Neural cell (in vitro differentiated cells): ENCODE results near the gene IL10RB.

Experiments
- EP300 ChIP-seq: fragments of 450-650 bp; conservative IDR thresholded peaks from 2 replicates; pipeline ENCODE4 v1.6.1; 2014; ENCODE audit warnings: antibody characterized with exemption, mild to moderate bottlenecking, moderate library complexity; ENCODE audit not compliant: poor library complexity, severe bottlenecking
- EZH2 ChIP-seq: fragments of 200-600, 300-800 bp; shearing (Covaris generic), sonication (generic); IDR thresholded peaks from 2 replicates; pipeline ENCODE4 v1.6.1; 2014; ENCODE audit warnings: antibody characterized with exemption, low read length, borderline replicate concordance, mild to moderate bottlenecking; ENCODE audit not compliant: insufficient read depth, poor library complexity, severe bottlenecking
- MXI1 ChIP-seq: fragments of 450-650 bp; conservative IDR thresholded peaks from 2 replicates; pipeline ENCODE4 v1.6.1; 2014; ENCODE audit warnings: antibody characterized with exemption, mild to moderate bottlenecking; ENCODE audit not compliant: poor library complexity, severe bottlenecking
- POLR2AphosphoS5 ChIP-seq: IDR thresholded peaks from 2 replicates; pipeline ENCODE4 v1.6.1; 2012
- SMC3 ChIP-seq: fragments of 450-650 bp; conservative IDR thresholded peaks from 2 replicates; pipeline ENCODE4 v1.6.1; 2014; ENCODE audit warnings: antibody characterized with exemption, mild to moderate bottlenecking, moderate library complexity; ENCODE audit not compliant: poor library complexity
- TAF1 ChIP-seq: IDR thresholded peaks from 2 replicates; pipeline ENCODE4 v1.6.1; 2012; ENCODE audit warnings: low read depth
- TF ChIP-seq, protein P1 (sequence below): fragments of 450-650 bp; IDR thresholded peaks from 2 replicates; pipeline ENCODE4 v1.5.1; 2014; ENCODE audit warnings: antibody characterized with exemption, mild to moderate bottlenecking, moderate library complexity; ENCODE audit not compliant: poor library complexity, severe bottlenecking
- TF ChIP-seq, protein P2 (sequence below): IDR thresholded peaks from 2 replicates; pipeline ENCODE4 v1.6.1; 2012; ENCODE audit warnings: borderline replicate concordance

DNA sequence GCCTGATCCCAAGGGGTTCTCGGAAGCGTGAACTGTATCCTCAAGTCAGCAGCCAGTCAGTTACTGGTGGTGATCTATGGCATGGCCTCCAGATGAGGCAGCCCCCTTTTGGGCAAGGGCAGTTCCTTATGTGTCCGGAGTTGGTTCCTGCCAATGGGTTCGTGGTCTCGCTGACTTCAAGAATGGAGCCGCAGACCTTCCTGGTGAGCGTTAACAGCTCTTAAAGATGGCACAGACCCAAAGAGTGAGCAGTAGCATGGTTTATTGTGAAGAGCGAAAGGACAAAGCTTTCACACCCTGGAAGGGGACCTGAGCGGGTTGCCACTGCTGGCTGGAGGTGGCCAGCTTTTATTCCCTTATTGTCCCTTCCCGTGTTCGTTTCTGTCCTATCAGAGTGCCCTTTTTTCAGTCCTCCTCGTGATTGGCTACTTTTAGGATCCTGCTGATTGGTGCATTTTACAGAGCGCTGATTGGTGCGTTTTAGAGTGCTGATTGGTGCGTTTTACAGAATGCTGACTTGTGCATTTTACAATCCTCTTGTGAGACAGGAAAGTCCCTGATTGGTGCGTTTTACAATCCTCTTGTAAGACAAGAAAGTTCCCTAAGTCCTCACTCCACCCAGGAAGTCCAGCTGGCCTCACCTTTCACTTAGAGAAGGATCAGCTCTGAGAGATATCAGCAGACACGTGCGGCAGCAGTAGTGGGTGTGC lies 8.9 kb upstream of the IL10RB start:
- no peak for TF ChIP-seq POLR2AphosphoS5
- TF ChIP-seq, protein P1, sequence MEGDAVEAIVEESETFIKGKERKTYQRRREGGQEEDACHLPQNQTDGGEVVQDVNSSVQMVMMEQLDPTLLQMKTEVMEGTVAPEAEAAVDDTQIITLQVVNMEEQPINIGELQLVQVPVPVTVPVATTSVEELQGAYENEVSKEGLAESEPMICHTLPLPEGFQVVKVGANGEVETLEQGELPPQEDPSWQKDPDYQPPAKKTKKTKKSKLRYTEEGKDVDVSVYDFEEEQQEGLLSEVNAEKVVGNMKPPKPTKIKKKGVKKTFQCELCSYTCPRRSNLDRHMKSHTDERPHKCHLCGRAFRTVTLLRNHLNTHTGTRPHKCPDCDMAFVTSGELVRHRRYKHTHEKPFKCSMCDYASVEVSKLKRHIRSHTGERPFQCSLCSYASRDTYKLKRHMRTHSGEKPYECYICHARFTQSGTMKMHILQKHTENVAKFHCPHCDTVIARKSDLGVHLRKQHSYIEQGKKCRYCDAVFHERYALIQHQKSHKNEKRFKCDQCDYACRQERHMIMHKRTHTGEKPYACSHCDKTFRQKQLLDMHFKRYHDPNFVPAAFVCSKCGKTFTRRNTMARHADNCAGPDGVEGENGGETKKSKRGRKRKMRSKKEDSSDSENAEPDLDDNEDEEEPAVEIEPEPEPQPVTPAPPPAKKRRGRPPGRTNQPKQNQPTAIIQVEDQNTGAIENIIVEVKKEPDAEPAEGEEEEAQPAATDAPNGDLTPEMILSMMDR, result no peak
- TF ChIP-seq MXI1, result no peak
- TF ChIP-seq EZH2, result no peak
- TF ChIP-seq TAF1, result no peak
- TF ChIP-seq, protein P2, sequence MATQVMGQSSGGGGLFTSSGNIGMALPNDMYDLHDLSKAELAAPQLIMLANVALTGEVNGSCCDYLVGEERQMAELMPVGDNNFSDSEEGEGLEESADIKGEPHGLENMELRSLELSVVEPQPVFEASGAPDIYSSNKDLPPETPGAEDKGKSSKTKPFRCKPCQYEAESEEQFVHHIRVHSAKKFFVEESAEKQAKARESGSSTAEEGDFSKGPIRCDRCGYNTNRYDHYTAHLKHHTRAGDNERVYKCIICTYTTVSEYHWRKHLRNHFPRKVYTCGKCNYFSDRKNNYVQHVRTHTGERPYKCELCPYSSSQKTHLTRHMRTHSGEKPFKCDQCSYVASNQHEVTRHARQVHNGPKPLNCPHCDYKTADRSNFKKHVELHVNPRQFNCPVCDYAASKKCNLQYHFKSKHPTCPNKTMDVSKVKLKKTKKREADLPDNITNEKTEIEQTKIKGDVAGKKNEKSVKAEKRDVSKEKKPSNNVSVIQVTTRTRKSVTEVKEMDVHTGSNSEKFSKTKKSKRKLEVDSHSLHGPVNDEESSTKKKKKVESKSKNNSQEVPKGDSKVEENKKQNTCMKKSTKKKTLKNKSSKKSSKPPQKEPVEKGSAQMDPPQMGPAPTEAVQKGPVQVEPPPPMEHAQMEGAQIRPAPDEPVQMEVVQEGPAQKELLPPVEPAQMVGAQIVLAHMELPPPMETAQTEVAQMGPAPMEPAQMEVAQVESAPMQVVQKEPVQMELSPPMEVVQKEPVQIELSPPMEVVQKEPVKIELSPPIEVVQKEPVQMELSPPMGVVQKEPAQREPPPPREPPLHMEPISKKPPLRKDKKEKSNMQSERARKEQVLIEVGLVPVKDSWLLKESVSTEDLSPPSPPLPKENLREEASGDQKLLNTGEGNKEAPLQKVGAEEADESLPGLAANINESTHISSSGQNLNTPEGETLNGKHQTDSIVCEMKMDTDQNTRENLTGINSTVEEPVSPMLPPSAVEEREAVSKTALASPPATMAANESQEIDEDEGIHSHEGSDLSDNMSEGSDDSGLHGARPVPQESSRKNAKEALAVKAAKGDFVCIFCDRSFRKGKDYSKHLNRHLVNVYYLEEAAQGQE, result no peak
- no peak for TF ChIP-seq EP300
- no peak for TF ChIP-seq SMC3
